G401 (cell line): ENCODE measurements around the gene PDE9A. TPM values are rescaled to one million over a fixed set of nuclear protein-coding genes. Genes with fewer than 3 reads are reported as not detected.
A peak's percentile ranks its signal among the peaks of the same experiment; 100 is the strongest.
"Not testable (repeated sequence)": the region's sequence is repeated elsewhere in the genome, so short reads cannot be mapped to it uniquely, and the experiment has no call there.

Source experiments
- DNase-seq: peaks from one replicate; pipeline ENCODE4 v3.0.0-alpha.2; 2015; ENCODE audit warnings: low spot score
- in situ Hi-C: cut with HindIII; loops from 2 replicates; pipeline ENCODE4 v1.10.0; 2016; ENCODE audit warnings: low sequenced_read_pairs, mixed read lengths
- total RNA-seq: library from RNA; depleted of rRNA; stranded (reverse); fragments of >200 nt; shearing (Covaris generic); gene quantifications from 2 replicates; pipeline ENCODE4 v1.2.3, GENCODE V29; 2014; rRNA removed

Gene PDE9A
- 5.7 and 10.5 TPM in 2 replicates for total RNA-seq

- in situ Hi-C loops: no loop called here
- DNase-seq: no peak
Measured at GRCh38 chr21:42653231-42654061, at the start of gene PDE9A. PDE9A (plus strand) TSS chr21:42653621; CDS start chr21:42653815, 194 bp downstream.

- DNase-seq: no peak
- in situ Hi-C loops: no loop called here
Measured at GRCh38 chr21:42607102-42607501, 46.3 kb upstream of the PDE9A start.

GRCh38 chr21:42607525-42608102 lies 45.8 kb upstream of the PDE9A start:
- DNase-seq: no peak
- in situ Hi-C loops: no loop called here

- no peak for DNase-seq
- in situ Hi-C loops: no loop called here
Measured at GRCh38 chr21:42608446-42608845, 45.0 kb upstream of the PDE9A start.

- in situ Hi-C loops: no loop called here
- no peak for DNase-seq
Measured at GRCh38 chr21:42609811-42610210, 43.6 kb upstream of the PDE9A start.

- in situ Hi-C loops: no loop called here
- no peak for DNase-seq
Measured at GRCh38 chr21:42611852-42612251, 41.6 kb upstream of the PDE9A start.

GRCh38 chr21:42612390-42612789 lies 41.0 kb upstream of the PDE9A start:
- DNase-seq: no peak
- in situ Hi-C loops: no loop called here

- no peak for DNase-seq
- in situ Hi-C loops: no loop called here
Measured at GRCh38 chr21:42613756-42614155, 39.7 kb upstream of the PDE9A start.

- in situ Hi-C loops: no loop called here
- DNase-seq: no peak
Measured at GRCh38 chr21:42614396-42614795, 39.0 kb upstream of the PDE9A start.

GRCh38 chr21:42614811-42615351 lies 38.5 kb upstream of the PDE9A start:
- in situ Hi-C loops: no loop called here
- peak; percentile 5 for DNase-seq

- in situ Hi-C loops: not testable (repeated sequence)
Measured at GRCh38 chr21:42615377-42615776, 38.0 kb upstream of the PDE9A start.

GRCh38 chr21:42615924-42616323 lies 37.5 kb upstream of the PDE9A start:
- in situ Hi-C loops: no loop called here

More at GRCh38 chr21:42615377-42615776, 38.0 kb upstream of the PDE9A start:
- not testable (repeated sequence) for DNase-seq

GRCh38 chr21:42616446-42616845 lies 37.0 kb upstream of the PDE9A start:
- no peak for DNase-seq
- in situ Hi-C loops: no loop called here

More at GRCh38 chr21:42615924-42616323, 37.5 kb upstream of the PDE9A start:
- no peak for DNase-seq

GRCh38 chr21:42616941-42617340 lies 36.5 kb upstream of the PDE9A start:
- DNase-seq: no peak
- in situ Hi-C loops: no loop called here

- in situ Hi-C loops: no loop called here
- DNase-seq: no peak
Measured at GRCh38 chr21:42617486-42617885, 35.9 kb upstream of the PDE9A start.

- in situ Hi-C loops: no loop called here
- DNase-seq: peak; percentile 46
Measured at GRCh38 chr21:42618707-42619102, 34.7 kb upstream of the PDE9A start.

GRCh38 chr21:42619166-42619565 lies 34.3 kb upstream of the PDE9A start:
- DNase-seq: no peak
- in situ Hi-C loops: no loop called here

GRCh38 chr21:42619841-42620240 lies 33.6 kb upstream of the PDE9A start:
- DNase-seq: no peak
- in situ Hi-C loops: no loop called here

- in situ Hi-C loops: no loop called here
- DNase-seq: no peak
Measured at GRCh38 chr21:42621166-42621818, 32.1 kb upstream of the PDE9A start.

GRCh38 chr21:42621819-42622177 lies 31.6 kb upstream of the PDE9A start:
- in situ Hi-C loops: no loop called here
- DNase-seq: peak; percentile 35
